LNCAP (cell line): Measurements from ENCODE around the gene RPS27.

Source experiments
- CTCF ChIP-seq: fragments of 450-650 bp; IDR thresholded peaks from 2 replicates; pipeline ENCODE4 v1.5.1; 2017; ENCODE audit warnings: mild to moderate bottlenecking

The RPS27 gene

GRCh38 chr1:153973071-153973470 lies 17.5 kb upstream of the RPS27 start:
- no peak for TF ChIP-seq CTCF

- TF ChIP-seq CTCF: no peak
Observed at GRCh38 chr1:153973525-153973924, 17.0 kb upstream of the RPS27 start.

GRCh38 chr1:153976819-153977249 lies 13.7 kb upstream of the RPS27 start:
- no peak for TF ChIP-seq CTCF

- TF ChIP-seq CTCF: no peak
Observed at GRCh38 chr1:153977250-153978240, 13.0 kb upstream of the RPS27 start, which contains the start of gene JTB. Gene JTB (minus strand): TSS chr1:153977674. CDS start chr1:153977252, 422 bp downstream.

GRCh38 chr1:153978274-153978909 lies 12.2 kb upstream of the RPS27 start:
- TF ChIP-seq CTCF: no peak

- TF ChIP-seq CTCF: no peak
Observed at GRCh38 chr1:153984123-153984894, 6.3 kb upstream of the RPS27 start.

GRCh38 chr1:153985341-153985912 lies 5.1 kb upstream of the RPS27 start:
- TF ChIP-seq CTCF: no peak
